H1 (cell line): Measurements from ENCODE around the gene TENT4B. TPM values are rescaled to one million over a fixed set of nuclear protein-coding genes. Genes with fewer than 3 reads are reported as not detected.

Experiments
- CTCF ChIA-PET: fragments of 300-600 bp; sonication (Branson Sonifier 250); formaldehyde crosslinking; loops from one replicate; lab custom pipeline; 2021; ENCODE audit not compliant: partially characterized antibody; lab: Charles Lee
- POLR2A ChIA-PET: fragments of 300-600 bp; sonication (Branson Sonifier 250); formaldehyde crosslinking; loops from one replicate; lab custom pipeline; 2021; ENCODE audit warnings: inconsistent platforms; ENCODE audit not compliant: partially characterized antibody; lab: Charles Lee
- DNase-seq, 2 experiments: peaks; one replicate each; pipeline versions ENCODE4 v3.0.0 to v3.0.0-alpha.2; 2010 to 2022; ENCODE audit warnings: low spot score in 2 of 2, low read depth in 1 of 2, mixed read lengths in 1 of 2
- FAIRE-seq: peaks from 2 replicates; lab custom pipeline; 2011; peaks lifted over from hg19 to GRCh38; lab: Jason Lieb, UNC
- H2AFZ ChIP-seq: 2 replicates; pipeline ENCODE4 v1.8.1; 2012; ENCODE audit warnings: low read length, inconsistent platforms
- H2AK5ac ChIP-seq: 2 replicates; pipeline ENCODE4 v1.6.1; 2013; ENCODE audit warnings: low read depth, low read length
- H2BK120ac ChIP-seq: replicated peaks from 2 replicates; pipeline ENCODE3; 2013; ENCODE audit warnings: low read depth, low read length, inconsistent platforms
- H2BK12ac ChIP-seq: 2 replicates; pipeline ENCODE4 v1.6.1; 2013; ENCODE audit warnings: low read depth, low read length
- H2BK15ac ChIP-seq: 2 replicates; pipeline ENCODE4 v1.6.1; 2013; ENCODE audit warnings: low read length
- H2BK20ac ChIP-seq: 2 replicates; pipeline ENCODE4 v1.6.1; 2013; ENCODE audit warnings: low read length
- H2BK5ac ChIP-seq: 2 replicates; pipeline ENCODE4 v1.6.1; 2013; ENCODE audit warnings: low read depth, low read length
- H3K14ac ChIP-seq: 2 replicates; pipeline ENCODE4 v1.6.1; 2013; ENCODE audit warnings: inconsistent platforms; ENCODE audit not compliant: insufficient read length
- H3K18ac ChIP-seq: 2 replicates; pipeline ENCODE4 v1.6.1; 2013; ENCODE audit warnings: low read length; ENCODE audit errors: extremely low read depth
- H3K23ac ChIP-seq: 2 replicates; pipeline ENCODE4 v1.6.1; 2013; ENCODE audit warnings: inconsistent platforms; ENCODE audit not compliant: insufficient read length
- H3K23me2 ChIP-seq: 2 replicates; pipeline ENCODE4 v1.6.1; 2013; ENCODE audit warnings: low read depth, low read length
- H3K27ac ChIP-seq: 2 replicates; pipeline ENCODE4 v1.6.1; 2011; ENCODE audit warnings: low read depth, low read length, inconsistent platforms
- H3K27me3 ChIP-seq, 4 experiments: replicated peaks in 1 of 4; 1 replicate in 1 of 4; 2 replicates in 3 of 4; pipeline versions ENCODE4 v1.6.1 to v1.8.1; 2011 to 2013; ENCODE audit warnings: low read length in 3 of 4, mild to moderate bottlenecking in 3 of 4, inconsistent platforms in 2 of 4, mixed read lengths in 2 of 4, moderate library complexity in 1 of 4; ENCODE audit not compliant: control insufficient read depth in 3 of 4, insufficient read depth in 3 of 4; ENCODE audit errors: extremely low read depth in 1 of 4
- H3K36me3 ChIP-seq, 4 experiments: 2 replicates each; pipeline versions ENCODE4 v1.6.1 to v1.8.1; 2011 to 2013; ENCODE audit warnings: mild to moderate bottlenecking in 4 of 4, low read length in 3 of 4, moderate library complexity in 2 of 4, control low read depth in 1 of 4, inconsistent platforms in 1 of 4; ENCODE audit not compliant: insufficient read depth in 4 of 4, control insufficient read depth in 2 of 4
- H3K4ac ChIP-seq: replicated peaks from 2 replicates; pipeline ENCODE3; 2013; ENCODE audit warnings: low read length, low read depth, mixed read lengths, inconsistent platforms; ENCODE audit not compliant: insufficient read length
- H3K4me1 ChIP-seq, 4 experiments: replicated peaks in 1 of 4; 1 replicate in 1 of 4; 2 replicates in 3 of 4; pipeline versions ENCODE4 v1.6.1 to v1.8.1; 2011 to 2013; ENCODE audit warnings: low read length in 3 of 4, inconsistent platforms in 2 of 4, mixed read lengths in 1 of 4; ENCODE audit not compliant: insufficient read depth in 4 of 4, control insufficient read depth in 3 of 4
- H3K4me2 ChIP-seq, 2 experiments: 2 replicates each; pipeline versions ENCODE4 v1.6.1 to v1.8.1; 2011 to 2013; ENCODE audit warnings: low read depth in 2 of 2, low read length in 2 of 2, control low read depth in 1 of 2, inconsistent platforms in 1 of 2, mild to moderate bottlenecking in 1 of 2; ENCODE audit not compliant: insufficient read depth in 1 of 2
- H3K4me3 ChIP-seq, 4 experiments: fragments of 200-600, 300-600 bp in 1 of 4; sonication (generic), shearing (Covaris generic), sonication (Bioruptor Twin) in 1 of 4; 2 replicates each; pipeline versions ENCODE4 v1.5.1 to v1.8.1; 2011 to 2016; ENCODE audit warnings: low read length in 4 of 4, low read depth in 3 of 4, control low read depth in 2 of 4, inconsistent platforms in 2 of 4, mild to moderate bottlenecking in 2 of 4, mixed read lengths in 1 of 4, moderate library complexity in 1 of 4; ENCODE audit not compliant: insufficient read depth in 2 of 4; ENCODE audit errors: extremely low read depth in 1 of 4
- H3K56ac ChIP-seq: replicated peaks from 2 replicates; pipeline ENCODE3; 2013; ENCODE audit warnings: low read depth, mild to moderate bottlenecking, mixed read lengths, low read length, inconsistent platforms; ENCODE audit not compliant: insufficient read length
- H3K79me1 ChIP-seq: 2 replicates; pipeline ENCODE4 v1.6.1; 2013; ENCODE audit warnings: low read depth, low read length, control low read depth
- H3K79me2 ChIP-seq, 2 experiments: 2 replicates each; pipeline versions ENCODE4 v1.6.1 to v1.8.1; 2012 to 2013; ENCODE audit warnings: low read length in 2 of 2, mild to moderate bottlenecking in 2 of 2, inconsistent platforms in 1 of 2; ENCODE audit not compliant: insufficient read depth in 2 of 2, control insufficient read depth in 1 of 2
- H3K9ac ChIP-seq, 4 experiments: replicated peaks in 1 of 4; 1 replicate in 1 of 4; 2 replicates in 3 of 4; pipeline versions ENCODE4 v1.6.1 to v1.8.1; 2011 to 2013; ENCODE audit warnings: low read depth in 3 of 4, low read length in 3 of 4, control low read depth in 2 of 4, mild to moderate bottlenecking in 2 of 4, moderate library complexity in 2 of 4, inconsistent platforms in 1 of 4; ENCODE audit errors: extremely low read depth in 1 of 4
- H3K9me3 ChIP-seq, 2 experiments: 2 replicates each; pipeline versions ENCODE4 v1.6.1 to v1.8.1; 2012 to 2013; ENCODE audit warnings: mild to moderate bottlenecking in 2 of 2, moderate library complexity in 2 of 2, control low read depth in 1 of 2, inconsistent platforms in 1 of 2, low read depth in 1 of 2, low read length in 1 of 2, mixed read lengths in 1 of 2; ENCODE audit not compliant: insufficient read depth in 2 of 2
- H4K20me1 ChIP-seq, 2 experiments: replicated peaks in 1 of 2; 2 replicates each; pipeline versions ENCODE3 to v1.8.1; 2011 to 2013; ENCODE audit warnings: inconsistent platforms in 2 of 2, low read length in 2 of 2, mild to moderate bottlenecking in 1 of 2; ENCODE audit not compliant: insufficient read depth in 2 of 2, control insufficient read depth in 1 of 2
- H4K5ac ChIP-seq: 2 replicates; pipeline ENCODE4 v1.6.1; 2013; ENCODE audit warnings: low read length, low read depth, mixed read lengths, inconsistent platforms; ENCODE audit not compliant: insufficient read length
- H4K8ac ChIP-seq: 2 replicates; pipeline ENCODE4 v1.8.0; 2013; ENCODE audit warnings: mild to moderate bottlenecking, moderate library complexity, low read length, inconsistent platforms; ENCODE audit not compliant: insufficient read depth; ENCODE audit errors: extremely low read depth
- H4K91ac ChIP-seq: replicated peaks from 2 replicates; pipeline ENCODE3; 2013; ENCODE audit warnings: low read length, mixed read lengths, inconsistent platforms; ENCODE audit not compliant: insufficient read length
- ATF3 ChIP-seq: IDR thresholded peaks from 2 replicates; pipeline ENCODE4 v1.6.1; 2011; ENCODE audit warnings: low read depth, mild to moderate bottlenecking, low read length; ENCODE audit not compliant: insufficient read depth
- BRCA1 ChIP-seq: IDR thresholded peaks from 2 replicates; pipeline ENCODE4 v1.6.1; 2012; ENCODE audit warnings: low read depth, low read length, improper control_type of control experiment
- CTCF ChIP-seq, 3 experiments: IDR thresholded peaks; 1 replicate in 2 of 3; 2 replicates in 1 of 3; pipeline versions ENCODE4 v1.5.1 to v1.6.1; 2011; ENCODE audit warnings: low read length in 3 of 3, mild to moderate bottlenecking in 3 of 3, inconsistent platforms in 2 of 3, low read depth in 1 of 3, moderate library complexity in 1 of 3; ENCODE audit not compliant: insufficient read depth in 1 of 3; ENCODE audit errors: control extremely low read depth in 1 of 3
- EZH2 ChIP-seq: fragments of 200-600 bp; sonication (generic); IDR thresholded peaks from 2 replicates; pipeline ENCODE4 v1.7.1; 2012; ENCODE audit warnings: low read depth, mild to moderate bottlenecking, moderate library complexity, low read length, inconsistent platforms; ENCODE audit not compliant: severe bottlenecking
- POLR2A ChIP-seq, 2 experiments: IDR thresholded peaks; 1 replicate in 1 of 2; 2 replicates in 1 of 2; pipeline ENCODE4 v1.6.1; 2011; ENCODE audit warnings: low read depth in 2 of 2, low read length in 2 of 2, mild to moderate bottlenecking in 2 of 2; ENCODE audit errors: control extremely low read depth in 1 of 2
- RFX5 ChIP-seq: IDR thresholded peaks from 2 replicates; pipeline ENCODE4 v1.6.1; 2011; ENCODE audit warnings: low read depth, low read length, improper control_type of control experiment, borderline replicate concordance
- SIN3A ChIP-seq, 2 experiments: IDR thresholded peaks in 1 of 2; conservative IDR thresholded peaks in 1 of 2; 2 replicates each; pipeline ENCODE4 v1.6.1; 2011 to 2012; ENCODE audit warnings: low read length in 2 of 2, improper control_type of control experiment in 1 of 2, low read depth in 1 of 2, mild to moderate bottlenecking in 1 of 2
- TAF1 ChIP-seq: IDR thresholded peaks from 2 replicates; pipeline ENCODE4 v1.6.1; 2011; ENCODE audit warnings: mild to moderate bottlenecking, low read depth, low read length
- TAF7 ChIP-seq: optimal IDR thresholded peaks from 2 replicates; pipeline ENCODE3; 2011; ENCODE audit warnings: low read depth, mild to moderate bottlenecking, inconsistent platforms, low read length, moderate library complexity, borderline replicate concordance
- TBP ChIP-seq: IDR thresholded peaks from 2 replicates; pipeline ENCODE4 v1.6.1; 2011; ENCODE audit warnings: low read depth, low read length, improper control_type of control experiment
- ZNF274 ChIP-seq: IDR thresholded peaks from 2 replicates; pipeline ENCODE4 v1.7.0; 2012; ENCODE audit warnings: low read length, borderline replicate concordance; ENCODE audit errors: extremely low read depth
- WGBS, 2 experiments: shearing (Covaris generic) in 1 of 2; methylation state at CpG; one replicate each; pipeline versions ENCODE4 v1.1.6 to v1.1.7; 2013 to 2015; ENCODE audit warnings: low lambda C conversion rate in 2 of 2, mixed read lengths in 2 of 2, inconsistent platforms in 1 of 2, low coverage in 1 of 2, missing lambda C conversion rate in 1 of 2; ENCODE audit not compliant: insufficient replicate concordance in 2 of 2, insufficient coverage in 1 of 2, insufficient read length in 1 of 2; ENCODE audit errors: extremely low coverage in 1 of 2, missing lambda C conversion rate in 1 of 2; 5-methylcytosine and 5-hydroxymethylcytosine counted together
- polyA plus RNA-seq, 7 experiments: library from polyadenylated mRNA; depleted of rRNA in 3 of 7; stranded (reverse) in 5 of 7; unstranded in 2 of 7; fragments of >200 nt in 5 of 7; fragments of 200-250 nt in 2 of 7; gene quantifications; 1 replicate in 5 of 7; 2 replicates in 1 of 7; 4 replicates in 1 of 7; pipeline versions ENCODE4 v1.2.1 to v1.2.3, GENCODE V29; 2011 to 2013; ENCODE audit warnings: missing spikeins in 2 of 7, mixed read lengths in 2 of 7
- total RNA-seq: library from RNA; stranded (reverse); fragmentation: NEBNext Ultra II Directional; extraction: Animal tissue kit (Norgen Biotek cat#: 25700); gene quantifications from 2 replicates; pipeline ENCODE4 v1.2.1, GENCODE V29; 2021

TENT4B gene
- total and polyA plus RNA-seq, 2 of the 8 experiments (the other 6 are each of a cell fraction or from before 2014, with no cell fraction given), result 4.2 to 15.7 TPM

- DNase-seq (no peak), FAIRE-seq (no peak)
- Histone ChIP-seq H2BK20ac (no peak overlapping the region), H3K4ac (no peak overlapping the region), H2BK120ac (no peak overlapping the region), H4K20me1 (no peaks in the 10 kb centered on the region), H3K9ac (no peak overlapping the region), H3K79me2 (no peaks in the 10 kb centered on the region), H3K23ac (no peak overlapping the region), H3K27ac (no peak overlapping the region), H4K91ac (no peak overlapping the region), H3K36me3 (no peaks in the 10 kb centered on the region), H2AFZ (no peak overlapping the region), H3K4me3 (no peak overlapping the region), H2AK5ac (no peak overlapping the region), H2BK5ac (no peak overlapping the region), H3K4me2 (no peak overlapping the region), H3K4me1 (no peaks in the 10 kb centered on the region), H4K8ac (no peak overlapping the region), H3K23me2 (no peaks in the 10 kb centered on the region), H3K18ac (no peak overlapping the region), H3K27me3 (no peaks in the 10 kb centered on the region), H3K56ac (no peak overlapping the region), H2BK12ac (no peak overlapping the region), H3K14ac (no peak overlapping the region), H3K79me1 (no peaks in the 10 kb centered on the region), H4K5ac (no peak overlapping the region), H3K9me3 (no peaks in the 10 kb centered on the region), H2BK15ac (no peak overlapping the region)
- POLR2A ChIA-PET, result no interaction called here
- TF ChIP-seq RFX5 (no peak), BRCA1 (no peak), POLR2A (IDR thresholded peaks at IDR 0.05; ENCODE audit: control extremely low read depth in 1 of 2, low read depth in 2 of 2, low read length in 2 of 2) (no peak), EZH2 (no peak), SIN3A (conservative IDR thresholded peaks at IDR 0.05 in 1 of 2, IDR thresholded peaks at IDR 0.05 in 1 of 2; ENCODE audit: low read depth in 1 of 2, low read length in 2 of 2) (no peak), TBP (no peak), CTCF (IDR thresholded peaks at IDR 0.05; ENCODE audit: control extremely low read depth in 1 of 3, insufficient read depth in 1 of 3, low read depth in 1 of 3, low read length in 3 of 3) (no peak), ATF3 (no peak), TAF1 (no peak), TAF7 (no peak), ZNF274 (no peak)
- CTCF ChIA-PET, result interaction anchor here (1.6 kb wide), 1 partner anchor 8 kb away, joined by 6 read pairs; no protein-coding TSS in a partner anchor
- 91% methylated on average over 2 of the region's 2 CpGs; no CpG with 5 or more reads in 1 of the 2 experiments for WGBS, 2 experiments
Observed at GRCh38 chr16:50144211-50144610, 8.9 kb upstream of the TENT4B start.
